Ishikawa (cell line): ENCODE results near the gene KIF26B.

Experiments
- CEBPB ChIP-seq: IDR thresholded peaks from 2 replicates; pipeline ENCODE4 v1.6.1; 2012
- CREB1 ChIP-seq: IDR thresholded peaks from 2 replicates; pipeline ENCODE4 v1.6.1; 2012; ENCODE audit warnings: low read depth
- EGR1 ChIP-seq: IDR thresholded peaks from 2 replicates; pipeline ENCODE4 v1.6.1; 2012
- EP300 ChIP-seq: IDR thresholded peaks from 2 replicates; pipeline ENCODE4 v1.6.1; 2012; ENCODE audit warnings: borderline replicate concordance
- FOXM1 ChIP-seq: IDR thresholded peaks from 2 replicates; pipeline ENCODE4 v1.6.1; 2012; ENCODE audit warnings: low read depth, borderline replicate concordance
- NFIC ChIP-seq: IDR thresholded peaks from 2 replicates; pipeline ENCODE4 v1.6.1; 2012
- RAD21 ChIP-seq: IDR thresholded peaks from 2 replicates; pipeline ENCODE4 v1.6.1; 2012; ENCODE audit warnings: low read depth
- TAF1 ChIP-seq: IDR thresholded peaks from 2 replicates; pipeline ENCODE4 v1.6.1; 2012; ENCODE audit warnings: low read depth, mild to moderate bottlenecking
- TCF12 ChIP-seq: IDR thresholded peaks from 2 replicates; pipeline ENCODE4 v1.6.1; 2012; ENCODE audit warnings: low read depth
- TEAD4 ChIP-seq: IDR thresholded peaks from 2 replicates; pipeline ENCODE4 v1.6.1; 2012
- YY1 ChIP-seq: IDR thresholded peaks from 2 replicates; pipeline ENCODE4 v1.6.1; 2012; ENCODE audit warnings: low read depth
- ZBTB7A ChIP-seq: IDR thresholded peaks from 2 replicates; pipeline ENCODE4 v1.6.1; 2012; ENCODE audit warnings: low read depth
- TF ChIP-seq, protein P1 (sequence below): IDR thresholded peaks from 2 replicates; pipeline ENCODE4 v1.6.1; 2012
- TF ChIP-seq, protein P2 (sequence below): IDR thresholded peaks from 2 replicates; pipeline ENCODE4 v1.6.1; 2012
- TF ChIP-seq, protein P3 (sequence below): IDR thresholded peaks from 2 replicates; pipeline ENCODE4 v1.6.1; 2012; ENCODE audit warnings: low read depth, mild to moderate bottlenecking

The KIF26B gene

DNA sequence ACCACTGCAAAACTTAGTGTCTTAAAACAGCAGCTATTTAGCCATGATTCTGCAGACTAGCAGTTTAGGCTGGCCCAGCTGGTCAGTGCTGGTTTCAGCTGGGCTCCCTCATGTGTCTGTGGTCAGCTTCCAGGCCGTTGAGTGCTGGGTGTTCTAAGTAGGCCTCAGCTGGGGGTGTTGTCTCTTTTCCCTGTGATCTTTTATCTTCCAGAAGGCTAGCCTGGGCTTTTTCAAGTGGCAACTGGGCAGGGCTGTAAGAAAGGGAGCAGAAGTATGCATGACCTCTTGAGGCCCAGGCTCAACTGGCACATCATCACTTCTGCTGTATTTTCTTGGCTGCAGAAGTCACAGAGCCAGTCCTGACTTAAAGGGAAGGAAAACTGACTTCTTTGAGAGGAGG lies 136.1 kb downstream of the KIF26B start:
- TF ChIP-seq ZBTB7A, result no peak
- TF ChIP-seq RAD21, result no peak
- no peak for TF ChIP-seq CREB1
- TF ChIP-seq CEBPB, result no peak
- TF ChIP-seq, protein P1, sequence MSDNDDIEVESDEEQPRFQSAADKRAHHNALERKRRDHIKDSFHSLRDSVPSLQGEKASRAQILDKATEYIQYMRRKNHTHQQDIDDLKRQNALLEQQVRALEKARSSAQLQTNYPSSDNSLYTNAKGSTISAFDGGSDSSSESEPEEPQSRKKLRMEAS, result no peak
- TF ChIP-seq TEAD4, result no peak
- TF ChIP-seq NFIC, result no peak
- TF ChIP-seq TCF12, result no peak
- TF ChIP-seq TAF1, result no peak
- TF ChIP-seq, protein P2, sequence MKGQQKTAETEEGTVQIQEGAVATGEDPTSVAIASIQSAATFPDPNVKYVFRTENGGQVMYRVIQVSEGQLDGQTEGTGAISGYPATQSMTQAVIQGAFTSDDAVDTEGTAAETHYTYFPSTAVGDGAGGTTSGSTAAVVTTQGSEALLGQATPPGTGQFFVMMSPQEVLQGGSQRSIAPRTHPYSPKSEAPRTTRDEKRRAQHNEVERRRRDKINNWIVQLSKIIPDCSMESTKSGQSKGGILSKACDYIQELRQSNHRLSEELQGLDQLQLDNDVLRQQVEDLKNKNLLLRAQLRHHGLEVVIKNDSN, result no peak
- no peak for TF ChIP-seq EP300
- no peak for TF ChIP-seq FOXM1
- no peak for TF ChIP-seq YY1
- TF ChIP-seq EGR1, result no peak
- TF ChIP-seq, protein P3, sequence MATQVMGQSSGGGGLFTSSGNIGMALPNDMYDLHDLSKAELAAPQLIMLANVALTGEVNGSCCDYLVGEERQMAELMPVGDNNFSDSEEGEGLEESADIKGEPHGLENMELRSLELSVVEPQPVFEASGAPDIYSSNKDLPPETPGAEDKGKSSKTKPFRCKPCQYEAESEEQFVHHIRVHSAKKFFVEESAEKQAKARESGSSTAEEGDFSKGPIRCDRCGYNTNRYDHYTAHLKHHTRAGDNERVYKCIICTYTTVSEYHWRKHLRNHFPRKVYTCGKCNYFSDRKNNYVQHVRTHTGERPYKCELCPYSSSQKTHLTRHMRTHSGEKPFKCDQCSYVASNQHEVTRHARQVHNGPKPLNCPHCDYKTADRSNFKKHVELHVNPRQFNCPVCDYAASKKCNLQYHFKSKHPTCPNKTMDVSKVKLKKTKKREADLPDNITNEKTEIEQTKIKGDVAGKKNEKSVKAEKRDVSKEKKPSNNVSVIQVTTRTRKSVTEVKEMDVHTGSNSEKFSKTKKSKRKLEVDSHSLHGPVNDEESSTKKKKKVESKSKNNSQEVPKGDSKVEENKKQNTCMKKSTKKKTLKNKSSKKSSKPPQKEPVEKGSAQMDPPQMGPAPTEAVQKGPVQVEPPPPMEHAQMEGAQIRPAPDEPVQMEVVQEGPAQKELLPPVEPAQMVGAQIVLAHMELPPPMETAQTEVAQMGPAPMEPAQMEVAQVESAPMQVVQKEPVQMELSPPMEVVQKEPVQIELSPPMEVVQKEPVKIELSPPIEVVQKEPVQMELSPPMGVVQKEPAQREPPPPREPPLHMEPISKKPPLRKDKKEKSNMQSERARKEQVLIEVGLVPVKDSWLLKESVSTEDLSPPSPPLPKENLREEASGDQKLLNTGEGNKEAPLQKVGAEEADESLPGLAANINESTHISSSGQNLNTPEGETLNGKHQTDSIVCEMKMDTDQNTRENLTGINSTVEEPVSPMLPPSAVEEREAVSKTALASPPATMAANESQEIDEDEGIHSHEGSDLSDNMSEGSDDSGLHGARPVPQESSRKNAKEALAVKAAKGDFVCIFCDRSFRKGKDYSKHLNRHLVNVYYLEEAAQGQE, result no peak

DNA sequence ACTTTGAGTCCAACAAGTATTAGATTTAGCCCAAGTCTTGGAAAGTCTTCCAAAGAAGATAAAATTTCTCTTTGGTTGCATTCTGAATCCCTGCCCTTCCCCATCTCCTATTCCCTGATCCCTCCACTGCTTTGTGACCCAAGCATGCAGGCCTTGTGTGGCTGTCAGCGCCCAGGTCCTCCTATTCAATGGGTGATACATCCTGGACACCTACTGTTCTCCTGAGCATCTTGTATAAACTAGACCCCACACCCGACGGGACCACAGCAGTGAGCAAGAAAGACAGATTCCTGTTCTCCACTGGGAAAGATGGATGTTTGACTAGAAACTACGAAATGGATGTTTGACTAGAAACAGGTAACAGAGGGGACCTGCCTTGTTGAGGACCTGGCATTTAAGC lies 136.6 kb downstream of the KIF26B start:
- TF ChIP-seq RAD21 (no peak), ZBTB7A (no peak), EGR1 (no peak), CEBPB (no peak), CREB1 (no peak), EP300 (no peak), YY1 (no peak), TCF12 (no peak), NFIC (no peak), TEAD4 (no peak), FOXM1 (no peak), TAF1 (no peak)
- TF ChIP-seq, protein P2, result no peak
- TF ChIP-seq, protein P1, result no peak
- TF ChIP-seq, protein P3, result no peak

DNA sequence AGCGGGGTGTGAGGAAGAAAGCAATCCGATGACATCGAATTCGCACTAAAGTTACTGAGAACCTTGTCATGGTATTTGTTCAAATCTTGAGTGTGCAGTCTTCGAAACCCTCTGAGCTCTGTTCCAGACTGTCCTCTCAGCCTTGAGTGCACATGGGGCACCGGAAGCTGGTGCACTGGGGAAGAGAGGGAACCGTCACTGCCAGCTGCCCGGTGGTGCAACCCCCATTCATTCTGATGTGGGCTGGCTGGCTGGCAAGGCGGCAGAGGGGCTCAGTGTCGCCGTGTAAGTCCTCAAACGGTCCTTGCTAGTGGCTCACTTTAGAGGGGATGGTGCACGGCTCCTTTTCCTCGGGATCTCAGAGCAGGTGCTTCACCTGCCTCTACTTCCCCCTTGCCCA lies 137.4 kb downstream of the KIF26B start:
- TF ChIP-seq CREB1, result no peak

DNA sequence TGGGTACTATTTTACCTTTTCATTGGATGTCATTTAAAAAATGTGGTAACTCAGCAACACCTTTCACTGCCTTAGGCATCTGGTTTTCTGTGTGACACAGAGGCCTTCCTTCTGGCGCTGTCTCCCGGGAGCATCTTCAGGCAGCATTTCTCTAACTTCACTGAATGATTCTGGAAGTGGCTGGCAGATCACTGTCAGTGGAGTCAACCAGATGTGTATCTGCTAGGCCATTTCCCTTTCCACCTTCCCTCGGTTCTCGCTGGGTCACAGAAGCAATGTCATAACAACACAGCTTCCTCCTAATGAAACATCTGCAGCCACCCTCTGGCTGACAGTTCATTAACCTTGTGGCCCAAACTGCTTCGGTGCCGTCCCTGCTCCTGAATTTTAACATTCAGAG lies 137.8 kb downstream of the KIF26B start:
- TF ChIP-seq TCF12 (no peak), RAD21 (no peak)
- TF ChIP-seq, protein P2, result no peak

DNA sequence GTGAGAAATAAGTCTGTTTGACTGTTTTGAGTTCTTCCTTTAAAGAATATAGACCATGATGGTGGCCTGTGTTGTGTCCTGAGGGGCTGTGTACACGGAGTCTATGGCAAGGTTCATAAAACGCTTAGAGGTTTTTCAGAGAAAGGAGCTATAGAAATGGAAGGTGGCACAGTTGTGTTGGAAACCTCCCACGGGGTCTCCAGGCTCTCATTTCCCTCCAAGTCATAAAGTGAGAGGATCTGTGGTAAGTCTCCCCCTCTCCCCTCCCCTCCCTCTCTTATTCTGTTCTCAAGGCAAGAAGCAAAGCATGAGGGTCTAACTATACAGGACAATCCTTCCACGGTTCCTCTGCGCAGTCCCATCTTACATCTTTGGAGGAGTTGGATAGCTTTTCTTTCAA lies 139.2 kb downstream of the KIF26B start:
- TF ChIP-seq RAD21, result no peak
- no peak for TF ChIP-seq TAF1
- no peak for TF ChIP-seq TEAD4
- no peak for TF ChIP-seq YY1
- TF ChIP-seq, protein P3, result no peak
- TF ChIP-seq NFIC, result no peak
- TF ChIP-seq, protein P2, result no peak
- no peak for TF ChIP-seq CREB1
- TF ChIP-seq ZBTB7A, result no peak
- TF ChIP-seq, protein P1, result no peak
- TF ChIP-seq EP300, result no peak
- no peak for TF ChIP-seq FOXM1
- TF ChIP-seq CEBPB, result no peak
- no peak for TF ChIP-seq EGR1
- TF ChIP-seq TCF12, result no peak
